Activated B cell treated with CpG ODN at 0.5 μM for 24 hours (primary cell): Measurements from ENCODE around the gene ISM1. TPM values are rescaled to one million over a fixed set of nuclear protein-coding genes. Genes with fewer than 3 reads are reported as not detected.

Experiments used
- ATAC-seq: fragments of 200-7000 bp; cut with Tn5 transposase; one replicate; pipeline ENCODE4 v1.10.0; 2021; ENCODE audit warnings: low read depth, mild to moderate bottlenecking, moderate library complexity
- CTCF ChIA-PET: fragments of 350-600 bp; sonication (Branson Sonifier 250); formaldehyde crosslinking; loops from one replicate; lab custom pipeline; 2021; ENCODE audit warnings: antibody characterized with exemption; lab: Charles Lee
- POLR2A ChIA-PET: fragments of 350-600 bp; sonication (Branson Sonifier 250); formaldehyde crosslinking; loops from one replicate; lab custom pipeline; 2021; ENCODE audit warnings: antibody characterized with exemption; lab: Charles Lee
- DNase-seq: peaks from one replicate; pipeline ENCODE4 v3.0.0; 2022
- H3K27ac Mint-ChIP-seq: one replicate; pipeline ENCODE4 v1.8.0; 2020; ENCODE audit warnings: mixed read lengths
- H3K27me3 Mint-ChIP-seq: one replicate; pipeline ENCODE4 v1.8.0; 2021; ENCODE audit warnings: mixed read lengths
- H3K36me3 Mint-ChIP-seq: one replicate; pipeline ENCODE4 v1.8.0; 2021; ENCODE audit warnings: low read depth, mixed read lengths
- H3K4me1 Mint-ChIP-seq: one replicate; pipeline ENCODE4 v1.8.0; 2021; ENCODE audit warnings: mixed read lengths
- H3K4me3 Mint-ChIP-seq: one replicate; pipeline ENCODE4 v1.8.0; 2020; ENCODE audit warnings: mild to moderate bottlenecking, mixed read lengths
- H3K9me3 Mint-ChIP-seq: one replicate; pipeline ENCODE4 v1.8.0; 2020; ENCODE audit warnings: mixed read lengths
- intact Hi-C: fragments of 100-400 bp; cut with micrococcal nuclease; formaldehyde crosslinking; loops from one replicate; pipeline ENCODE4 v1.15.1; 2024
- total RNA-seq: library from RNA; stranded (reverse); gene quantifications from 2 replicates; pipeline ENCODE4 v1.2.3, GENCODE V29; 2022
- TF ChIP-seq, protein P1 (sequence below): fragments of 200-600 bp; IDR thresholded peaks from one replicate; pipeline ENCODE4 v1.8.0; 2022; ENCODE audit warnings: antibody characterized with exemption, mild to moderate bottlenecking

The ISM1 gene
- total RNA-seq, 1 donor from 2014 or later, result not detected

DNA sequence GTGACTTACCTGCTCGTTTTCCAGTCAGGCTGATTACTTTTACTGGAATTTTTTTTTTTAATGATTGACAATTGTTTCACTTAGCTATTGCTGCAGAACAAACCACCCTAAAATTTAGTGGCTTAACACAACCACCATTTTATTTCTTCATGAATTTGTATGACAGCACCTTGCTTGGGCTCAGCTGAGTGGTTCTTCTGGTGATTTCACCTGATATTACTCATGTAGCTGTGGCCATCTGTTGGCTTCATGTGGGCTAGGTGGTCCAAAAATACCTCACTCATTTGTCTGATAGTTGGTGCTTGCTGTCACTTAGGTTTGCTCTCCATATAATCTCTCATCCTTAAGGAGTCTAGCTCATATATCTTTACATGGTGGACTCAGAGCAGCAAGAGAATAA is 5.3 kb downstream of the ISM1 start:
- intact Hi-C loops, result no loop called here
- H3K4me1 Mint-ChIP-seq, result peaks cover 4% of the 10 kb centered on the region
- no peaks in the 10 kb centered on the region for H3K36me3 Mint-ChIP-seq
- H3K4me3 Mint-ChIP-seq, result no peak overlapping the region
- peaks cover 27% of the 10 kb centered on the region for H3K27me3 Mint-ChIP-seq
- no peak overlapping the region for H3K27ac Mint-ChIP-seq
- H3K9me3 Mint-ChIP-seq, result peaks cover 3% of the 10 kb centered on the region
- DNase-seq (no peak), ATAC-seq (no peak)
- ChIA-PET CTCF (no interaction called here), POLR2A (no interaction called here)
- TF ChIP-seq, protein P1, sequence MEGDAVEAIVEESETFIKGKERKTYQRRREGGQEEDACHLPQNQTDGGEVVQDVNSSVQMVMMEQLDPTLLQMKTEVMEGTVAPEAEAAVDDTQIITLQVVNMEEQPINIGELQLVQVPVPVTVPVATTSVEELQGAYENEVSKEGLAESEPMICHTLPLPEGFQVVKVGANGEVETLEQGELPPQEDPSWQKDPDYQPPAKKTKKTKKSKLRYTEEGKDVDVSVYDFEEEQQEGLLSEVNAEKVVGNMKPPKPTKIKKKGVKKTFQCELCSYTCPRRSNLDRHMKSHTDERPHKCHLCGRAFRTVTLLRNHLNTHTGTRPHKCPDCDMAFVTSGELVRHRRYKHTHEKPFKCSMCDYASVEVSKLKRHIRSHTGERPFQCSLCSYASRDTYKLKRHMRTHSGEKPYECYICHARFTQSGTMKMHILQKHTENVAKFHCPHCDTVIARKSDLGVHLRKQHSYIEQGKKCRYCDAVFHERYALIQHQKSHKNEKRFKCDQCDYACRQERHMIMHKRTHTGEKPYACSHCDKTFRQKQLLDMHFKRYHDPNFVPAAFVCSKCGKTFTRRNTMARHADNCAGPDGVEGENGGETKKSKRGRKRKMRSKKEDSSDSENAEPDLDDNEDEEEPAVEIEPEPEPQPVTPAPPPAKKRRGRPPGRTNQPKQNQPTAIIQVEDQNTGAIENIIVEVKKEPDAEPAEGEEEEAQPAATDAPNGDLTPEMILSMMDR, result no peak

DNA sequence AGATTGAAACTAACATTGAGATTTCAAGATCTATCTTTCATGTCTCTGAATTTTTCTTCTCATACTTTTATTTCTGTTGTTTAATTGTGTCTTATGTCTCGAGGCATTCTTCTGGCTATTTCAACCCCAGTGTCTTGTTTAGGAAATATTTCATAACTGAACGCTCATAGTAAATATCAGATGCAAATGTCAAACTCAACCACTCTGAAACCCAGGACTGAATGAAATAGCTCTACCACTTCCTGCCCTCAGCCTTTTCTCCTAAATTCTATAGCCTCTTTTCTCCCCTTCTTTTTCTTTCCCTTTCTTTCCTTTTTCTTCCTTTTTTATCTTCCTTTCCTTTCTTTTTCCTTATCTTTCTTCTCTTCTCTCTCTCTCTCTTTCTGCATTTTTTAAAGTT is 7.7 kb downstream of the ISM1 start:
- Mint-ChIP-seq H3K9me3 (peaks cover 3% of the 10 kb centered on the region), H3K36me3 (no peaks in the 10 kb centered on the region), H3K4me3 (no peak overlapping the region), H3K27ac (no peak overlapping the region), H3K27me3 (peaks cover 19% of the 10 kb centered on the region), H3K4me1 (no peaks in the 10 kb centered on the region)
- ATAC-seq, result no peak
- CTCF ChIA-PET, result no interaction called here
- no peak for DNase-seq
- TF ChIP-seq, protein P1, result no peak
- POLR2A ChIA-PET, result no interaction called here
- intact Hi-C loops, result no loop called here

DNA sequence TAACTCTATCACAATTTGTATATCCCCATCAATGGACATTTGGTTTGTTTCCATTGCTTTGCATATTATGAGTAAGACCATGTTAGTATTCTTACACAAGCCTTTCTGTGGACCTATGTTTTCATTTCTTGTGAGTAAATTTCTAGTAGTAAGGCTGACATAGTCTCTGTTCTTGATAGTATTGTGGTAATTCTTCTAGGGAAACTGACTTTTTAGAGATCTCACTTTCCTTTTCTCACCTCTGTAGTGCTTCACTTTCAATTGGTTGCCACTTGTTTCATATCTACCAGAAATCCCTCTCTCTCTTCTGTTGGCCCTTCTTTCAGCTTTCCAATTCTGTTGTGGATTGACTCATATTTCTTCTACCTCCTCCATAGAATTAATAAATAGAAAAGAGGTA is 8.5 kb downstream of the ISM1 start:
- intact Hi-C loops, result no loop called here
- no peaks in the 10 kb centered on the region for H3K4me1 Mint-ChIP-seq

DNA sequence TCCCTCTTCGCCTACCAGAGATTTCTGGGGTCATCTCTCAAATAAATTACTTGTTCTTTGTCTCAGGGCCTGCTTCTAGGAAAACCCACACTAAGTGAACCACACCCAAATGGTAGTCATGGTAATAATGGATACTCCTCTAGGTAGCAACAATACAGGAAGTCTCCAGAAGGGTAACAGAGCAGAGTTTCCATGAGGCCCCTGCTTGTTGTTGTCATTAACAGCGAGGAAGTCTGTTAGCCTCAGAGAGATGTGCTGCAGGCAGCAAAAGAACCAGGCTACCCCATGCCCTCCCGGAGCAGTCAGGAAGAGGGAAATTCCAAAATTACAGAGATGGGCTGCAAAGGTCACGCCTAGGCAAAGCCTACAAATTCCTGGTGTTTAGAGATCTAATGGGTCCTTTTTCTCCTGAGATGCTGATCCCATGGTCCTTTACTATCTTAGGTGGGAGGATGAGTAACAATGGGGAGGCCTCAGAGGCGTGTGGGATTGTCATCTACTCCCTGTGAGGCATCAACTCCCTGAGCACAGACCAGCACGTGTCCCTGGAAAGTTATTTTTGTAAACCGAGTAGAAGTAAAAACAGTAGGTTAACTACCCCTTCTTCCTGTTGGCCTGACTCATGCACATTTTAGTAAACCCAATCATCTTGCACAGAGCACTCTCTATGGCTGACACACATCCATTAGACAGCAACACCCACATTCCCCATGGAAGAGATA is 10.1 kb downstream of the ISM1 start:
- H3K36me3 Mint-ChIP-seq, result no peaks in the 10 kb centered on the region
- peaks cover 12% of the 10 kb centered on the region for H3K27me3 Mint-ChIP-seq
- DNase-seq, result no peak
- H3K4me3 Mint-ChIP-seq, result no peak overlapping the region
- no peak overlapping the region for H3K27ac Mint-ChIP-seq
- CTCF ChIA-PET, result no interaction called here
- POLR2A ChIA-PET, result no interaction called here
- H3K4me1 Mint-ChIP-seq, result no peaks in the 10 kb centered on the region
- H3K9me3 Mint-ChIP-seq, result peaks cover 3% of the 10 kb centered on the region
- no peak for ATAC-seq
- TF ChIP-seq, protein P1, result no peak
- intact Hi-C loops, result no loop called here

More for the DNA sequence above, 8.5 kb downstream of the ISM1 start:
- Mint-ChIP-seq H3K36me3 (no peaks in the 10 kb centered on the region), H3K4me3 (no peak overlapping the region), H3K9me3 (peaks cover 3% of the 10 kb centered on the region), H3K27me3 (peaks cover 15% of the 10 kb centered on the region), H3K27ac (no peak overlapping the region)
- no peak for DNase-seq
- no peak for ATAC-seq
- TF ChIP-seq, protein P1, result no peak
- POLR2A ChIA-PET, result no interaction called here
- CTCF ChIA-PET, result no interaction called here

DNA sequence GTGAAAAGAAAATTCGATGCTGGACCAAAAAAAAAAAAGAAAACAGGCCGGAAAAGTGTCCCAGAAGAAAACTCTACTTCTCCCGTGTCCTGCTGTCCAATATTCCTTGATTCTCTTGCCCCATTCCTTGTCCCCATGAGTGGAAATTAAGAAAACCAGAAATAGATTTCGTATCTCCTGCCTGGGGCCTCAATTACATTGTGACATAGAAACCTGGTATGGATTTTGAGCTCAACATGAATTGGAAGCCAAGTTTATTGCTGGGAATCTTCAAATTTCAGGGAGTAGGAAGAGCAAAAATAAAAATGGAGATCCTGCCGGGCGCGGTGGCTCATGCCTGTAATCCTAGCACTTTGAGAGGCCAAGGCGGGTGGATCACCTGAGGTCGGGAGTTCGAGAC is 11.9 kb downstream of the ISM1 start:
- POLR2A ChIA-PET, result no interaction called here
- CTCF ChIA-PET, result no interaction called here
- ATAC-seq, result no peak
- H3K27me3 Mint-ChIP-seq, result peaks cover 12% of the 10 kb centered on the region
- no peak overlapping the region for H3K4me3 Mint-ChIP-seq
- TF ChIP-seq, protein P1, result no peak
- H3K27ac Mint-ChIP-seq, result no peak overlapping the region
- H3K4me1 Mint-ChIP-seq, result no peaks in the 10 kb centered on the region
- H3K36me3 Mint-ChIP-seq, result no peaks in the 10 kb centered on the region
- DNase-seq, result no peak
- intact Hi-C loops, result no loop called here
- no peaks in the 10 kb centered on the region for H3K9me3 Mint-ChIP-seq
